Measurements from ENCODE around the gene UNC5C. TPM values are rescaled to one million over a fixed set of nuclear protein-coding genes. Genes with fewer than 3 reads are reported as not detected.

UNC5C gene
- total and polyA plus RNA-seq, 2 of the 4 experiments (the other 2 are of a cell fraction): under 0.01 TPM

DNA sequence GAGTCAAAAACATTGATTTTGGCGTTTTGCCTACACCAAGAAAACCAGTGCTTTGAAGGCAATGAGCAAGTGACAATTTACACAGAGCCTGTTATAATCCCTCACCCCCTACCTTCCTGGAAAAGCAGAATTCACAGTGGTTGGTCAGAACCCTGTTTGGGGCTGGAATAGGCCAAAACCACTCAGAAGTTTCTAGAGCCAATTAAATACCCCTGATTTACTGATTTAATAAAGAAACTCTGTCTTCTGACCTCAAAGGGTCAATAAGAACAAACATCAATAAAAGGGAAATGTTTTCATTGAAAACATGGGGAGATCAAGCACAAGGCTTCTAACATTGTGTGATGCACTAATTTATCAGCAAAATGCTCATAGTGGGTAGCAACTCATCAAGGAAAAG, 116.3 kb downstream of the UNC5C start:
- no peak overlapping the region for H2BK120ac ChIP-seq (ENCODE audit: low read depth, low read length)
- no peak overlapping the region for H3K4ac ChIP-seq (ENCODE audit: low read depth, low read length)
- in situ Hi-C loops (cut with MboI; ENCODE audit: low sequenced_read_pairs): no loop called here
- no peak overlapping the region for H3K23ac ChIP-seq (ENCODE audit: low read depth, low read length)
- H3K18ac ChIP-seq (ENCODE audit: low read depth, low read length): no peak overlapping the region
- no peak overlapping the region for H3K14ac ChIP-seq (replicated peaks; ENCODE audit: low read depth, low read length)
- CTCF ChIA-PET: no interaction called here
- TF ChIP-seq BHLHE40 (IDR thresholded peaks at IDR 0.05; ENCODE audit: low read depth, low read length): no peak
- no peak for TF ChIP-seq CHD1 (IDR thresholded peaks at IDR 0.05; ENCODE audit: low read depth, low read length)
- TF ChIP-seq, protein P1, sequence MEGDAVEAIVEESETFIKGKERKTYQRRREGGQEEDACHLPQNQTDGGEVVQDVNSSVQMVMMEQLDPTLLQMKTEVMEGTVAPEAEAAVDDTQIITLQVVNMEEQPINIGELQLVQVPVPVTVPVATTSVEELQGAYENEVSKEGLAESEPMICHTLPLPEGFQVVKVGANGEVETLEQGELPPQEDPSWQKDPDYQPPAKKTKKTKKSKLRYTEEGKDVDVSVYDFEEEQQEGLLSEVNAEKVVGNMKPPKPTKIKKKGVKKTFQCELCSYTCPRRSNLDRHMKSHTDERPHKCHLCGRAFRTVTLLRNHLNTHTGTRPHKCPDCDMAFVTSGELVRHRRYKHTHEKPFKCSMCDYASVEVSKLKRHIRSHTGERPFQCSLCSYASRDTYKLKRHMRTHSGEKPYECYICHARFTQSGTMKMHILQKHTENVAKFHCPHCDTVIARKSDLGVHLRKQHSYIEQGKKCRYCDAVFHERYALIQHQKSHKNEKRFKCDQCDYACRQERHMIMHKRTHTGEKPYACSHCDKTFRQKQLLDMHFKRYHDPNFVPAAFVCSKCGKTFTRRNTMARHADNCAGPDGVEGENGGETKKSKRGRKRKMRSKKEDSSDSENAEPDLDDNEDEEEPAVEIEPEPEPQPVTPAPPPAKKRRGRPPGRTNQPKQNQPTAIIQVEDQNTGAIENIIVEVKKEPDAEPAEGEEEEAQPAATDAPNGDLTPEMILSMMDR (conservative IDR thresholded peaks at IDR 0.05; ENCODE audit: low read depth, low read length): no peak
- TF ChIP-seq NFE2L2 (IDR thresholded peaks at IDR 0.05; ENCODE audit: low read depth, low read length): no peak
- TF ChIP-seq SMC3 (IDR thresholded peaks at IDR 0.05; ENCODE audit: low read depth, low read length): no peak
- no peak for TF ChIP-seq CEBPB (IDR thresholded peaks at IDR 0.05; ENCODE audit: low read depth, low read length)
- TF ChIP-seq FOS (IDR thresholded peaks at IDR 0.05; ENCODE audit: low read depth, low read length): no peak
- no TSS peak for BruUV-seq (replicated peaks)
- intact Hi-C loops (cut with micrococcal nuclease): no loop called here
- no peak overlapping the region for H2BK5ac ChIP-seq (ENCODE audit: low read depth, low read length, poor library complexity, severe bottlenecking)
- H3K56ac ChIP-seq (ENCODE audit: extremely low read depth, insufficient read depth, low read length): no peak overlapping the region
- no peak overlapping the region for H4K8ac ChIP-seq (ENCODE audit: low read depth in 2 of 2, low read length in 2 of 2)
- no peak for DNase-seq
- no peaks in the 10 kb centered on the region for H3K27me3 ChIP-seq (ENCODE audit: control insufficient read depth, insufficient read depth, low read length)
- H2AFZ ChIP-seq (replicated peaks; ENCODE audit: low read length, poor library complexity): no peak overlapping the region
- POLR2A ChIA-PET (ENCODE audit: unreplicated experiment): no interaction called here
- no peak overlapping the region for H4K91ac ChIP-seq (ENCODE audit: insufficient read depth, low read depth, low read length)
- no peak overlapping the region for H3K27ac ChIP-seq (ENCODE audit: insufficient read depth, low read length)
- H3K79me1 ChIP-seq (ENCODE audit: low read depth in 1 of 2, low read length in 2 of 2): no peaks in the 10 kb centered on the region
- dilution Hi-C loops (cut with HindIII; ENCODE audit: low sequenced_read_pairs, unreplicated experiment): no loop called here
- H2AK9ac ChIP-seq (replicated peaks; ENCODE audit: low read depth, low read length, poor library complexity): no peak overlapping the region
- H3K4me3 ChIP-seq (ENCODE audit: insufficient read depth, low read depth, low read length): no peak overlapping the region
- H2AK5ac ChIP-seq (ENCODE audit: low read depth, low read length): no peak overlapping the region
- H3K9me1 ChIP-seq (ENCODE audit: insufficient read depth, low read length): no peaks in the 10 kb centered on the region
- ATAC-seq (ENCODE audit: low read depth): no peak
- H3K4me2 ChIP-seq (ENCODE audit: low read depth, low read length): no peak overlapping the region
- no peak overlapping the region for H3K9ac ChIP-seq (ENCODE audit: low read depth, low read length)
- H2BK15ac ChIP-seq (ENCODE audit: low read depth, low read length): no peak overlapping the region
- no CpG with 5 or more reads among the region's 1 CpG for WGBS, 2 experiments (ENCODE audit: extremely low coverage in 2 of 2, insufficient read length in 1 of 2)
- H4K5ac ChIP-seq (ENCODE audit: low read depth, low read length): no peak overlapping the region
- no peaks in the 10 kb centered on the region for H4K20me1 ChIP-seq (ENCODE audit: insufficient read depth, low read length)
- no peak overlapping the region for H2BK20ac ChIP-seq (ENCODE audit: low read depth, low read length)
- H3K4me1 ChIP-seq (ENCODE audit: control insufficient read depth, insufficient read depth, low read length): no peaks in the 10 kb centered on the region
- no peaks in the 10 kb centered on the region for H3K36me3 ChIP-seq (ENCODE audit: control insufficient read depth, insufficient read depth, low read length)
- H3K9me3 ChIP-seq (ENCODE audit: control insufficient read depth, insufficient read depth, low read length): no peaks in the 10 kb centered on the region
